Tibial artery (tissue), 4 donors: ENCODE measurements around the gene CWC22.
"Not testable (repeated sequence)": the region's sequence is repeated elsewhere in the genome, so short reads cannot be mapped to it uniquely, and the experiment has no call there.

Experiments
- DNase-seq, 2 donors: peaks; one replicate each; pipeline ENCODE4 v3.0.0-alpha.2; 2019
- H3K27ac ChIP-seq, 2 donors: fragments of 200-600 bp; sonication (generic) in 1 of 2; 1 replicate in 1 of 2; 2 replicates in 1 of 2; pipeline ENCODE4 v1.5.1; 2018 to 2019; ENCODE audit warnings: mild to moderate bottlenecking in 1 of 2
- H3K27me3 ChIP-seq, 2 donors: fragments of 200-600 bp; sonication (generic) in 1 of 2; one replicate each; pipeline versions ENCODE4 v1.5.1 to v1.6.0; 2016 to 2019
- H3K36me3 ChIP-seq, 3 donors: fragments of 200-600 bp; sonication (generic) in 2 of 3; one replicate each; pipeline ENCODE4 v1.5.1; 2016 to 2019; ENCODE audit warnings: mild to moderate bottlenecking in 2 of 3
- H3K4me1 ChIP-seq, 4 donors: fragments of 200-600 bp; sonication (generic) in 2 of 4; 1 replicate in 3 of 4; 2 replicates in 1 of 4; pipeline ENCODE4 v1.5.1; 2016 to 2019
- H3K4me3 ChIP-seq, 2 donors: fragments of 200-600 bp; sonication (generic) in 1 of 2; 1 replicate in 1 of 2; 2 replicates in 1 of 2; pipeline ENCODE4 v1.5.1; 2018 to 2019; ENCODE audit warnings: mild to moderate bottlenecking in 2 of 2
- H3K9me3 ChIP-seq, 3 donors: fragments of 200-600 bp; sonication (generic) in 1 of 3; one replicate each; pipeline ENCODE4 v1.5.1; 2016 to 2019
- CTCF ChIP-seq, 2 experiments: fragments of 200-600 bp in 1 of 2; fragments of 450-650 bp in 1 of 2; IDR thresholded peaks; one replicate each; pipeline ENCODE4 v1.5.1; 2017 to 2019; ENCODE audit warnings: antibody characterized with exemption in 2 of 2, mild to moderate bottlenecking in 1 of 2, moderate library complexity in 1 of 2
- intact Hi-C: fragments of 100-400 bp; cut with DNase I; formaldehyde crosslinking; loops from one replicate; pipeline ENCODE4 v1.15.0; 2023; ENCODE audit warnings: low total_unique reads

The CWC22 gene

GRCh38 chr2:179936654-179937053, 70.4 kb downstream of the CWC22 start:
- Histone ChIP-seq H3K27ac (no peak overlapping the region), H3K4me3 (no peak overlapping the region), H3K9me3 (no peaks in the 10 kb centered on the region), H3K4me1 (peaks cover 0 to 10% (median 4%) of the 10 kb centered on the region in 4 donors), H3K27me3 (no peaks in the 10 kb centered on the region), H3K36me3 (peaks cover 0 to 14% (median 8%) of the 10 kb centered on the region in 3 donors)
- no peak for DNase-seq
- intact Hi-C loops: no loop called here
- no peak for TF ChIP-seq CTCF (IDR thresholded peaks at IDR 0.05)

GRCh38 chr2:179936141-179936540, 71.0 kb downstream of the CWC22 start:
- H3K4me3 ChIP-seq: no peak overlapping the region
- intact Hi-C loops: no loop called here
- DNase-seq: no peak

GRCh38 chr2:179932786-179933185, 74.3 kb downstream of the CWC22 start:
- intact Hi-C loops: no loop called here
- no peak overlapping the region for H3K27ac ChIP-seq
- peaks cover 0 to 10% (median 4%) of the 10 kb centered on the region in 4 donors for H3K4me1 ChIP-seq
- no peaks in the 10 kb centered on the region for H3K9me3 ChIP-seq
- TF ChIP-seq CTCF (IDR thresholded peaks at IDR 0.05): no peak
- H3K36me3 ChIP-seq: peaks cover 0 to 18% (median 8%) of the 10 kb centered on the region in 3 donors
- DNase-seq: peak in 1 of 2 donors; percentile 65
- H3K4me3 ChIP-seq: no peak overlapping the region
- no peaks in the 10 kb centered on the region for H3K27me3 ChIP-seq

More at GRCh38 chr2:179936141-179936540, 71.0 kb downstream of the CWC22 start:
- Histone ChIP-seq H3K27me3 (no peaks in the 10 kb centered on the region), H3K4me1 (peaks cover 0 to 10% (median 4%) of the 10 kb centered on the region in 4 donors), H3K36me3 (peaks cover 0 to 14% (median 8%) of the 10 kb centered on the region in 3 donors), H3K27ac (no peak overlapping the region), H3K9me3 (no peaks in the 10 kb centered on the region)
- TF ChIP-seq CTCF (IDR thresholded peaks at IDR 0.05): no peak

GRCh38 chr2:179931502-179931901, 75.6 kb downstream of the CWC22 start:
- Histone ChIP-seq H3K27me3 (no peaks in the 10 kb centered on the region), H3K36me3 (peaks cover 0 to 18% (median 8%) of the 10 kb centered on the region in 3 donors), H3K9me3 (peaks cover 0 to 9% (median 0%) of the 10 kb centered on the region in 3 donors), H3K4me1 (peaks cover 0 to 10% (median 4%) of the 10 kb centered on the region in 4 donors), H3K27ac (no peak overlapping the region), H3K4me3 (no peak overlapping the region)
- intact Hi-C loops: no loop called here
- no peak for DNase-seq
- no peak for TF ChIP-seq CTCF (IDR thresholded peaks at IDR 0.05)

- H3K27me3 ChIP-seq, intact Hi-C loops: not testable (repeated sequence)
These were observed 77.1 kb downstream of the CWC22 start for GRCh38 chr2:179929997-179930396.

GRCh38 chr2:179927041-179927440, 80.1 kb downstream of the CWC22 start:
- Histone ChIP-seq H3K27me3 (no peaks in the 10 kb centered on the region), H3K4me1 (no peaks in the 10 kb centered on the region)
- intact Hi-C loops: no loop called here

More at GRCh38 chr2:179929997-179930396, 77.1 kb downstream of the CWC22 start:
- H3K36me3 ChIP-seq: peaks cover 0 to 18% (median 8%) of the 10 kb centered on the region in 3 donors
- not testable (repeated sequence) for H3K27ac ChIP-seq, H3K4me1 ChIP-seq, H3K4me3 ChIP-seq, DNase-seq, H3K9me3 ChIP-seq

More at GRCh38 chr2:179927041-179927440, 80.1 kb downstream of the CWC22 start:
- Histone ChIP-seq H3K4me3 (no peak overlapping the region), H3K9me3 (peaks cover 0 to 9% (median 0%) of the 10 kb centered on the region in 3 donors), H3K27ac (no peak overlapping the region), H3K36me3 (peaks cover 0 to 9% (median 0%) of the 10 kb centered on the region in 3 donors)
- DNase-seq: no peak
- TF ChIP-seq CTCF (IDR thresholded peaks at IDR 0.05): no peak
